GM21825 (cell line): ENCODE measurements around the gene ACSL4.

Experiments
- ATAC-seq: cut with Tn5 transposase; IDR thresholded peaks from one replicate; pipeline ENCODE4 v1.9.1; 2021; ENCODE audit warnings: mild to moderate bottlenecking, moderate library complexity; ENCODE audit not compliant: unreplicated experiment

Gene ACSL4

GRCh38 chrX:109622270-109622669 lies 110.8 kb downstream of the ACSL4 start:
- ATAC-seq = no peak

DNA sequence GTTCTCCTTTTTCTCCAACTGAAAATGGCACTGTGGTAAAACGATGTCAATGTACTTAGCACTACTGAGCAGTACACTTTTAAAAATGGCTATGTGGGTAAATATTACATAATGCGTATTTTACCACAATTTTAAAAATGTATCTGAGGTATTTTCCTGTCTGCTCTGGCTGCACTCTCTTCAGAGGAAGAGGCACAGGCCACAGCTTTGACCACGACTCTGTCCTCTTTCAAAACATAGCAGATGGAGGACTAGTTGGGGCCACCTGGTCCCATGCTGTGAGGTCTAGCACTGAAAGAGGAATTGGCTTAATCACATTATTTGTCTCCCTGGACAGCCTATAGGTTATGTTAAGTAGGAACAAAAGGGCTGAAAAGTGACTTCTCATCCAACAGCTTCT lies 113.3 kb downstream of the ACSL4 start:
- ATAC-seq = no peak

- ATAC-seq = no peak
Measured at GRCh38 chrX:109614951-109615350, 118.1 kb downstream of the ACSL4 start.

DNA sequence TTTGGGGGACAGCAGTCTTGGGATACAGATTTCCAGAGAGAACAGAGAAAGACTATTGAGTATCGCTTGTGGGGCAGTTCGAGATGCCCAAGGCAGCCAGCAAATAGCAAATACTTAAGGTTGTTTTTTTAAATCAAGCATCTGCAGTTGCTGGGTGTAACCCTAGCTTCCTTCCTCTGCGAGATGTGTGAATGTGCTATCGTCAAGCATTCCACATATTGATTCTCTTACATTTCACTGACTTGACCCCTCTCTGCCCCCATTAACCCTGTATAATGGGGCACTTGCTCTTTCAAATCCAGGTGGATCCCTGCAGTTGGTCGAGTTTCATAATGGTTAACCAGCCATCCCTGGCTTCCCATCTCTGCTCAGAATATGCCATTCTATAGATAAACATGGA lies 131.6 kb downstream of the ACSL4 start:
- no peak for ATAC-seq

GRCh38 chrX:109600237-109600651 lies 132.8 kb downstream of the ACSL4 start:
- no peak for ATAC-seq

- ATAC-seq = no peak
Measured at GRCh38 chrX:109596015-109596414, 137.0 kb downstream of the ACSL4 start.
